GM13977 (cell line): Measurements from ENCODE around the gene IGSF3.
"Not testable (repeated sequence)": the region's sequence is repeated elsewhere in the genome, so short reads cannot be mapped to it uniquely, and the experiment has no call there.

ENCODE experiments used
- DNase-seq: peaks from one replicate; pipeline ENCODE4 v3.0.0; 2012; ENCODE audit warnings: low spot score
- in situ Hi-C: fragments of 300-500 bp; cut with MboI; formaldehyde crosslinking; loops from one replicate; pipeline ENCODE4 v1.12.0; 2022; ENCODE audit warnings: low sequenced_read_pairs, low pct_unique_long_range_greater_than_20kb, mixed read lengths, inconsistent platforms; ENCODE audit not compliant: unreplicated experiment
- TF ChIP-seq, protein P1 (sequence below): IDR thresholded peaks from 2 replicates; pipeline ENCODE4 v1.5.1; 2012; ENCODE audit warnings: mild to moderate bottlenecking, control low read depth; ENCODE audit not compliant: insufficient read depth; ENCODE audit errors: extremely low read depth, missing control alignments

IGSF3 gene

DNA sequence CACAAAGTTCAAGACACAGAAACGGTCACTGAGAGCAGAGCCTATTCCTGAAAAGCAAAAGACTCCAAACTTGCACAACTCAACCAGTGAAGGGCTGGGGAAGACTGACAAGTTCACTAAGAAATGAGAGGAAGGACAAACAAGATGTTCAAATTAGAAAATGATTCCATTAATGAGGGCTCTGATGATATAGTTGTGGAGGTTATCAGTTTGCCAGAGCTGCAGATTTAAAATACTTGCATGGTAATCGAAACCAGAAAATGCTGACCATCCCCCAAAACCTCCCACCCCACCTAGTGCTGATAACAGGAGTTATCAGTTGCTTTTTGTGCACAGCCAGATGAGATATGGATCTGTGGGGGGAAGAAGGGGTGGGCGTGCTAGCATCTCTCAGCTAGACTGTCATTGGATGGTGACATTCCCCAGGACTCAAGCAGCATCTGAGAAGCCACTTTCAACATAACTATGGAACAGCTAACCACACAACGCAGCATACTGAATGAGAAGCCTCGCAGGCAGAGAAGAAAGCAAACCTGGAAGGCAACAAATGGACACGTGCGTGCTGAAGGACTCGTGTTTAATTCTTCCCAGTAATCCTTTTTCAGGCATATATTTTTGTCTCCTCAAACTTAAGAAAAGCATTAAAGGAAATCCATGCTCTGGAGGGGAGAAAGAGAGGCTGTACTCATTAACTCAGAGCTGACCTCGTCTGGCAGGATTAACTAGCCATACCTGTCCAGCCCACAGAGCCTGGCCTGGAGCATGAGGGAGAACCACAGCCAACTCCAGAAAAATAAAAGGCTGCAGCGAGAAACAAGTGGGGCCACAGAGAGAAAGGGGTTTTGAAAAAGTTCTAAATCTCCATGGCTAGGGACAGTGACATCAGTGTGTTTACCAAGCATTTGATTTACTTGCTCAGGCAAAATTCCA, 35.3 kb downstream of the IGSF3 start:
- DNase-seq, in situ Hi-C loops: not testable (repeated sequence)

DNA sequence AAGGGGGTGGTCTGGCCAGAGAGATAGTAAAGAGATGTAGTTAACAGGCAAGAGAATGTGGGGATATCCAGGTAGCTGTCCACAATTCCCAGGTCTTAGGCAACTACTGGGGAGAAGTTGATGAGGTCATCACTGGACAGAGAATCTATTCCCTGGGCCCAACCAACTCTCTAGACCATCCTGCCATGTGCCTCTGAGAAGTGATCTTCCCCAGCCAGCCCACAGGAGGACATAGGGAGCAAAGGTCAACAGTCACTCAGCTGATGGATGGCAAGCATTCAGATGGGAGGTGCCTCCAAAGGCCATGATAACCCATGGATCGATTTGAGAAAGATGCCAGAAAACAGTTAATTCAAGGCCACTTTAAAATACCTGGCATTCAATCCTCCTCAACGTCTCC, 36.0 kb downstream of the IGSF3 start:
- DNase-seq, in situ Hi-C loops: not testable (repeated sequence)

DNA sequence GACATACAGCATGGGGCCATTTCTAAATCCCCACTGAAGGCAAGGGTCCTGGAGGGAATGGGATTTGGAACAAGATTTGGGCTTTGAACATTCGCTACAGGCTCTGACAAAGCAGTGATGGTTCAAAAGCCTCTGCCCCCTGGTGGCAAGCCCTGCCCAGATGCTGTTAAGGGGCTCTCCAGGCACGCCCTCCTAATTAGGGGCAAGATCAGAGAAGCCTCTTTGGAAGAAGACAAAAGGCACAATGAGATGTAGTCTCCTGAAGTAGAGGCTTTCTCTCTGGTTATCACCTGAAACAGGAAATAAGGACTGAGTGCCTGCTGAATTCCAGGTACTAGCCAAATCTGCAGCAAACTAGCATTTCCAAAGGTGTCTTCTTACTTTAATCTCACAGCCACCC, 37.5 kb downstream of the IGSF3 start:
- in situ Hi-C loops, DNase-seq: not testable (repeated sequence)

DNA sequence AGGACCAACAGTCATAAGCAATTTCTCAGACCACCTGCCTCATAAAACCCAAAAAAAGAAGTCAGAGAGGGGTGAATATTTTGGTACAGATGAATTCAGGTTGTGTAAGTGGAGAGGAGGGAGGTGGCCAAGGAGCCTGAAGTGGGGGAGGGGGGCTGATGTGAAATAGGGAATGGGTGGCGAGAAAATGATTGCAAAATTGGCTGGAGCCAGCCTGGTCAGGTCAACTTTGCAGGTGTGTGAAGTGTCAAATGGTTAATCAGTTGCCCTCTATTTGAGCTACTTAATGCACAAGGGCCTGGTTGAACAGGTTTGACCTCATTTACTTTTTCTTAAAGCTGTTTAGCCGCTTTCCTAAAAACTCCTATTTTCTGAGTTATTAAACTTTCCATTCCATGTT, 38.1 kb downstream of the IGSF3 start:
- in situ Hi-C loops, DNase-seq: not testable (repeated sequence)

DNA sequence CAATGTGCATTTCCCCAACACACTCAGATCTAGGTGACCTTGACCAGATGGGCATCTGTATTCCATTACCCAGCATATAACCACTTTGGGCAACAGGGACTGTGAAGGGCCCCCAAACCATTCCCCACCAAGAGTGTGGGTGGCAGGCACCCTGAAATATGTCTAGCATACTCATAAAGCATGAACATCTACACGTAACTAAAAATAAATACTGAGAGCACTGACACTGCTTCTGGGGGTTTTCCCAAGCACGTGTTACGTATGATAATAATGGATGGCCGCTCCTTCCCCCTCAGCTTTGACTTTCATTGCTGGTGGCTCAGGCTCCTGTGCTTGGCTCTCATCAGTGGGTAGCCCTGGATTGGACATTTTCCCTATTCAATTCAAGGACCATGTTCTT, 39.1 kb downstream of the IGSF3 start:
- TF ChIP-seq, protein P1, sequence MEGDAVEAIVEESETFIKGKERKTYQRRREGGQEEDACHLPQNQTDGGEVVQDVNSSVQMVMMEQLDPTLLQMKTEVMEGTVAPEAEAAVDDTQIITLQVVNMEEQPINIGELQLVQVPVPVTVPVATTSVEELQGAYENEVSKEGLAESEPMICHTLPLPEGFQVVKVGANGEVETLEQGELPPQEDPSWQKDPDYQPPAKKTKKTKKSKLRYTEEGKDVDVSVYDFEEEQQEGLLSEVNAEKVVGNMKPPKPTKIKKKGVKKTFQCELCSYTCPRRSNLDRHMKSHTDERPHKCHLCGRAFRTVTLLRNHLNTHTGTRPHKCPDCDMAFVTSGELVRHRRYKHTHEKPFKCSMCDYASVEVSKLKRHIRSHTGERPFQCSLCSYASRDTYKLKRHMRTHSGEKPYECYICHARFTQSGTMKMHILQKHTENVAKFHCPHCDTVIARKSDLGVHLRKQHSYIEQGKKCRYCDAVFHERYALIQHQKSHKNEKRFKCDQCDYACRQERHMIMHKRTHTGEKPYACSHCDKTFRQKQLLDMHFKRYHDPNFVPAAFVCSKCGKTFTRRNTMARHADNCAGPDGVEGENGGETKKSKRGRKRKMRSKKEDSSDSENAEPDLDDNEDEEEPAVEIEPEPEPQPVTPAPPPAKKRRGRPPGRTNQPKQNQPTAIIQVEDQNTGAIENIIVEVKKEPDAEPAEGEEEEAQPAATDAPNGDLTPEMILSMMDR, result no peak
- in situ Hi-C loops, result no loop called here
- DNase-seq, result peak; percentile 33

DNA sequence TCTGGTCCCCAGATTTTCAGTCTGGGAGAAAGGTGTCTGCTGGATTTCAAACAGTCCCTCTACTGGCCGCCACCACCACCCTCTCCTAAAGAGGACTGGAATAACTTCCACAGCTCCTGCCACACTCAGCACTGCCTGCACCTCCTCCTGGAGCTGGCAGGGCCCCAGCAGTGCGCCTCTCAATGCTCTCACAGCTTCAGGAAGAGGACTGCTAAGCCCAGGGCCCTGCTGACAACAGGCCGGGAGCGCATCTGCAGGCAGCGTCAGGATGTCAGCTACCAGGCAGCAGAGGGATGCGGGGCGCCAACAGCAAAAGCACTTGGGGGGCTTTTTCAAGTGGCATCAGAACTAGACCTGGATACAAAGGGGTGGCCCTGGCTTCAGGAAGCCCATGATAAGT, 40.2 kb downstream of the IGSF3 start:
- in situ Hi-C loops, DNase-seq: not testable (repeated sequence)

DNA sequence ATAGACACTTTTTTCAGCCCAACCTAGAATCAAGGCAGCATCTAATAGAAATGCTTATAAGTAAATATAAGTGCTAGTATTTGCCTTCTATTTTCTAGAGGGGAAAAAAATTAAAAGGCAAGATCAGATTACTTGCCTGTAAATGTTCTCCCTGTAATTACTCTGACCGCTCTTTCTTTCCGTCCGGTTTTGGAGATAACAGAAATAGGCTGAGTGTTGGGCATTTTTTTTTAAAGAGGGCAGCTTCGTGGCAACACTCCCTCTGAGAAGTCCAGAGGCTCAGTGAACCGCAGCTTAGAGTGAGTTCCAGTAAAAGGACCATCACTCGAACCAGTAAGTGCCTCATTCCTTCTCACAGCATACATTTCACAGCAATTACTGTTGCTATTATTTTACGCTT, 40.6 kb downstream of the IGSF3 start:
- in situ Hi-C loops, DNase-seq: not testable (repeated sequence)

DNA sequence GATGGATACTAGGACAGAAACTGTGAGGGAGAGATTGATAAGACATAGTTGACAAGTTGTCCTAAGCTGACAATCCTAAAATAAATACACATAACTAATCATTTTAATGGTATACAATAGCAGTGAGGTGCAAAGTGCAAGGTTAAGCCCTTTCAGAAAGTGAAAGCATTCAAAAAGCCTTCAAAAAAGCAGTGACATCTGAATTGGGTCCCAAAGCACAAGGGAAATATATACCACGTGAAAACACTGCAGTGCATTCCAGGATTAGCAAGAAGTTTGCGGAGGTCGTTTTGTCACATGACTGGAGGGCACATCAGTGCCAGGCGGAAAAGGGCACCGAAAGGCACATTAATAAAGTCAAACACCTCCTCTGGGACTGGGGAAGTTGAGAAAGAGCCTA, 42.4 kb downstream of the IGSF3 start:
- DNase-seq, in situ Hi-C loops: not testable (repeated sequence)

DNA sequence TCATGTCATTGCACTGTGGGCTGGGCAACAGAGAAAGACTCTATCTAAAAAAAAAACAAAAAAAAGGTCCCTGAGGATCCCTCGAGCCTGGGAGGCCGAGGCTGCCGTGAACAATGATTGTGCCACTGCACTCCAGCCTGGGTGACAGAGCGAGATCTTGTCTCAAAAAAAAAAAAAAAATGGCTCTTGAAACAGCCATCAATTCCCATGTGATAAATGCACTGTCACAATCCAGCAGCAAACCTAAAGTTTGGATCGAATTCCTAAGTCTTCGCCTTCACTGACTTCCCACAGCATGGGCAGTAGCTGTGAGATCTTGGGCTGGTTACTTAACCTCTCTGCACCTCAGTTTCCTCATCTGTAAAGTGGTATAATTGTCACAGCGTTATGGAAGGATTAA, 43.5 kb downstream of the IGSF3 start:
- TF ChIP-seq, protein P1, result no peak
- in situ Hi-C loops, result no loop called here
- DNase-seq, result no peak

DNA sequence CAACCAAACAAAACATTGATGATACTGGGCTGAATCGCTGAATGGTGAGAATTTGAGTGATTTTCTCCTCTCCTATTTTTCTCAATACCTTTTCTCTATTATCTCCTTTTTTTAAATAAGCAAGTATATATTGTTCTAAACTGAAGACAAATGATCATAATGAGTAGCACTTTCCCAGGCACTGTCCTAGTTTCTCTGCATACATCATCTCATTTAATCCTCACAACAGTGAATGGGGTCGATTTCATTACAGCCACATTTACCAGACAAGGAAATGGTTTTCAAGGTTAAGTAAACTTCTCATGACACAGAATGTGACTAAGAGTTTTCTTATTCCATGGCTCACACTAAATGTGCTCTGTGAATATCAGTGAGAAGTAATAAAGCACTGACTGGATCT, 45.0 kb downstream of the IGSF3 start:
- in situ Hi-C loops, DNase-seq: not testable (repeated sequence)

DNA sequence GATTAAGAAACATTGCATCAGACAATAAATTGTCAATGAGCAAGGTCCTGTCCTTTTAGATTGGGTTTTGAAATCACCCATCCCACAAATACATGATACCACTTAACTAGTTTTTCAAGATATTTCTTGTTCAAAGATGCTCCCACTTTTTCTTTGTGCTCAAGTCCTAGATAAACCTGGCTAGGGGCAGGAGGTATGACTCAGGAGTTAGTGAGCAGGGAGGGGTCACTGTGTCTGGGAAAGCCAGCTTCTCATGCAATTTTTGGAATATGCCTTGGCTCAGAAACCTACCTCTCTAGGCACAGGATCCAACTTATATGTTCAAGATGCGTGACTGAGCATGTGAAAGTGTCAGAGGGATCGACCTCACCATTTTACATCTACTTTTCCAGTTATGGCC, 45.8 kb downstream of the IGSF3 start:
- DNase-seq, in situ Hi-C loops: not testable (repeated sequence)

DNA sequence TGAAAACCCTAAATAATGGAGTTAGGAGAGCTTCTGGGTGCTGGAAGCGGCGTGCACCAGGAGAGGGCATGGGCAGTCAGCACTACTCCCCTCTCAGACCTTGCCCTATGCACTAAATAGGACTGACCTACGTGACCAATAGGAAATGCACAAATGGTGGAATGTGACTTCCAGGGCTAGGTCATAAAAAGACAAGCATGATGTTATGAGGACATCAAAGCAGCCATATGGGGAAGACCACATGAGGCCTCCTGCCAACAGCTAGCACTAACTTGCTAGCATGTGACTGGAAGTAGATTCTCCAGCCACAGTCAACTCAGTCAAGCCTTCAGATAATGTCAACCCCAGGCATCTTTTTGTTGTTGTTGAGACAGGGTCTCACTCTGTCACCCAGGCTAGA, 47.1 kb downstream of the IGSF3 start:
- DNase-seq, in situ Hi-C loops: not testable (repeated sequence)

DNA sequence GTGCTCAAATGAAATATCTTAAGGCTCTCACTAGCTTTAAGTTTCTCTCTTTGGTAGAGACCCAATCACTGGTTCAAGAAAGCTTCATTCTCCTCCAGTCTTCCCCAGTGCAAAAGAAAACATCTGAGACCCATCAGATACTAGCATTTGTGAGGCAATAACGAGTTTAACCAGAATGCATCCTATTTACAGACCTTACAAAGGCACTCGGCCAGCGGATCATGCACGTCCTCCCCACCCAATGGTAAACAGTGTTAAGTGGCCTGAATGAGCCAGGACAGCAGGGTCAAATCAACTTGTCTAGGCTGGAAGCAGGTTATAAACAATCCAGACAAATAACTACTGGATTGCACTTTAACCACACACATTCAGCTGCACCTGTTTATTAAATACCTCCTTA, 48.4 kb downstream of the IGSF3 start:
- in situ Hi-C loops, DNase-seq: not testable (repeated sequence)

DNA sequence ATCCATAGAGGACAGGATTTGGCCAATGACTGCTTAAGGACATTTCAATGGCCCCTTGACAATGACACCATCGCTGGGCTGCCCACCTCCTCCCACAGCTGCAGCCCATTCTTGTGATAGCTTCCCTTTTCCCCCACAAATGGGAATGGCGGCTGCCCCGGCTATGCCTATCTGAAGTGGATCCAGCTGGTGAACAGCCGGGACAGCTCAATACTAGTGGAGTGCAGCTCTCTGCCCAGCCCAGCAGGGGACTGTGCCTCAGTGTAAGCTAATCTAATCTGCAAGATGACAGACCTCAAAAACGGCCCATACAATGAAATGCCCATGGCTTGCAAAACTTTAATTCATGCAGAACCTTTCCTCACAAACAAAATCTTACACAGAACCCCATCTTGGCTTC, 49.7 kb downstream of the IGSF3 start:
- in situ Hi-C loops, DNase-seq: not testable (repeated sequence)

DNA sequence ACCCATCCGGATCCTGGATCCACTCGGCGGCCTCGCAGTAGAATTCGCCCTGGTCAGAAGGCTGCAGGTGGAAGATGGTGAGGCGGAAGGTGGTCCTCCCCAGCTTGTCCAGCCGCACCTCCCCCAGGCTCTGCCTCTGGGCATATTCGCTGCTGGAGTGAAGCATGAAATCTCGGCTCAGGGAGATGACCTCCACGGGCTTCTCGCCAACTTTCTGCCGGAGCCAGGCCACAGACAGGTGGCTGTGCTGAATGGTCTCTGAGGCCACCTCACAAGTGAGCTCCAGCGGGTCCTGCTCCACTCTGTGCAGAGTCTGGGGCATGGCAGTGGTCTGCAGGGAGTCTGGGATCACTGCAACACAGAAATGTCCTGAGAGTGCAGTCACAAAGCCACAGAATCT, 53.7 kb downstream of the IGSF3 start:
- in situ Hi-C loops, DNase-seq: not testable (repeated sequence)

DNA sequence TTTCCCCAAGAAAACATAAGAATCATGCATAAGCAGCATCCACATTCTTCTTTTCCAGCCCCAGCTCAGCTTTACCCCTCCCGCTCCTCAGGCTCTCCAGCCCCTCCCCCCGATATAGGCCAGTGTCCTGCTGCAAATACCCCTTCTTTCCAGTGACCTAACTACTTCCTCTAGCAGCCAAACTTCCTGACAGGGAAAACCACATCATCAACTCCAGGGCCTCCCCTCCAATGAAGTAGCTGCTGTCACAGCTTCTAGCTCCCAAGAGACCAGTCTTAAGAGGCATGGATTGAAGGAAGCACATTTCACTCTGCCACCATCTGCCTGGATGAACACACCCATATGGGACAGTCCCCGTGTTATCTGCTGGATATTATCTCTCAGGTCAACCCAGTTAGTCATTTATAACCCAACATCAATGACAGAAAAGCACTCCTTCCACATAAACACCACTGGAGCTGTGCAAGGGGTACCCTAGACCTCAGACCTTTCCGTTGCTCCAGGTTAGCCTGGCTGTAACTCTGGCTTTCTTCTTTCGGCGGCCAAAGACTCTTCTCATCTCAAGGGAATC, 57.6 kb downstream of the IGSF3 start:
- DNase-seq, in situ Hi-C loops: not testable (repeated sequence)
